MM.1S (cell line): Measurements from ENCODE around the gene ZBTB4.

ENCODE experiments used
- CTCF ChIP-seq: fragments of 300-600 bp; sonication (generic); IDR thresholded peaks from 2 replicates; pipeline ENCODE4 v1.5.1; 2016; ENCODE audit warnings: antibody characterized with exemption, low read length, mixed read lengths
- EZH2 ChIP-seq: fragments of 300-600 bp; sonication (generic); optimal IDR thresholded peaks from 2 replicates; pipeline ENCODE3; 2017; ENCODE audit warnings: low read depth, mild to moderate bottlenecking, antibody characterized with exemption, low read length, mixed read lengths
- EZH2phosphoT487 ChIP-seq: fragments of 300-600 bp; sonication (generic); IDR thresholded peaks from 2 replicates; pipeline ENCODE4 v1.6.1; 2018; ENCODE audit warnings: antibody characterized with exemption, low read length

DNA sequence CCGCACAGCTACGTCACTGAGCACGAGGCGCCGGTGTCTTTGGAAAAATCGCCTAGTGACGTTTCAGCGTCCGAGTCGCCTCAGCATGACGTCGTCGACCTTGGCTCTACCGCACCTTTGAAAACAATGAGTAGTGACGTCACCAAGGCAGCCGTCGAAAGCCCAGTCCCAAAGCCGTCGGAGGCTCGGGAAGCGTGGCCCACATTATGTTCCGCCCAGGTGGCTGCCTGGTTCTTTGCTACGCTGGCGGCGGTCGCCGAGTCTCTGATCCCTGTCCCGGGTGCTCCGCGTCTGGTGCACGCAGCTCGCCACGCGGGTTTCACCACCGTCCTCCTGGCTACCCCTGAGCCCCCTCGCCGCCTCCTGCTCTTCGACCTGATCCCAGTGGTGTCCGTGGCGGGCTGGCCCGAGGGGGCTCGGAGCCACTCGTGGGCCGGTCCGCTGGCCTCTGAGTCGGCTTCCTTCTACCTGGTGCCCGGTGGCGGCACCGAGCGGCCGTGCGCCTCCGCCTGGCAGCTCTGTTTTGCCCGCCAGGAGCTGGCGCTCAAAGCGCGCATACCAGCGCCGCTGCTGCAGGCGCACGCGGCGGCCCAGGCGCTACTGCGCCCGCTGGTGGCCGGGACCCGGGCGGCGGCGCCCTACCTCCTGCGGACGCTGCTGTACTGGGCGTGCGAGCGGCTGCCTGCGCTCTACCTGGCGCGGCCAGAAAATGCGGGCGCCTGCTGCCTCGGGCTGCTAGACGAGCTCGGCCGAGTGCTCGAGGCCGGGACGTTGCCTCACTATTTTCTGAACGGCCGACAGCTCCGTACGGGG, 42.7 kb downstream of the ZBTB4 start:
- peak; percentile 84 for TF ChIP-seq CTCF
- TF ChIP-seq EZH2: no peak
- no peak for TF ChIP-seq EZH2phosphoT487
